ENCODE data around the gene MIEF2.

DNA sequence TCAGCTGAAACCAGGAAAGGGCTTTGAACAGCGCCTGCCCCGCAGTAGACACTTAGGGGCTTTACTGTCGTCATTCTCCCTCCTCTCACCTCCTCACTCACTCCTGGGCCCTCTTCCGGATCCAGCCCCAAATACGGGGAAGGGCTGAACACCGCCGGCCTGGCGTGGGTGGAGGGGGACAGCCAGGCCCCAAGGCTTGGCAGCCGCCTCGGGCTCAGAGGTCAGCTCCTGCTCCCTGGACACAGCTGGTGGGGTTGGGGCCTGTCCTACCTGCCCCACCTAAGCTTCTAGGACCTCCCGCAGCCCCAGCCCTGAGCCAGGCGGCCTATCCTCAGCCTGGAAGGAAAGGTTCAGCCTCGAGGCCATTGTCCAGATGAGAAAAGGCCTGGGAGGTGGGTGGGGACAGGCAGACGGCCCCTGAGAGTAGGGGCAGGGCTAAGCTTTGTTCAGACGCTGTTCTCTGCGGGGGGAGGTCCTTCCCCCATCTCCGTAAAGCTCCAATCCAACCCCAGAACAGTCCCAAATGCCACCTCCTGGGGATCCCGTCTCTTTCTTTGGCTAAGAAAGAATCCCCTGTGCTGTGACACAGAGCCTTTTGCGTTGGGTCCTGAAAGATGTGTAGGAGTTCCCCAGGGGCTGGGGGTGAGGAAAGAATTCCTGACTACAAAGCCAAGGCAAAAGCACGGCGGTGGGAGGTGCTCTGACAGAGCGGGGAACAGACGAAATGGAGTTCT lies 35.9 kb upstream of the MIEF2 start:
- TF ChIP-seq, protein P1, sequence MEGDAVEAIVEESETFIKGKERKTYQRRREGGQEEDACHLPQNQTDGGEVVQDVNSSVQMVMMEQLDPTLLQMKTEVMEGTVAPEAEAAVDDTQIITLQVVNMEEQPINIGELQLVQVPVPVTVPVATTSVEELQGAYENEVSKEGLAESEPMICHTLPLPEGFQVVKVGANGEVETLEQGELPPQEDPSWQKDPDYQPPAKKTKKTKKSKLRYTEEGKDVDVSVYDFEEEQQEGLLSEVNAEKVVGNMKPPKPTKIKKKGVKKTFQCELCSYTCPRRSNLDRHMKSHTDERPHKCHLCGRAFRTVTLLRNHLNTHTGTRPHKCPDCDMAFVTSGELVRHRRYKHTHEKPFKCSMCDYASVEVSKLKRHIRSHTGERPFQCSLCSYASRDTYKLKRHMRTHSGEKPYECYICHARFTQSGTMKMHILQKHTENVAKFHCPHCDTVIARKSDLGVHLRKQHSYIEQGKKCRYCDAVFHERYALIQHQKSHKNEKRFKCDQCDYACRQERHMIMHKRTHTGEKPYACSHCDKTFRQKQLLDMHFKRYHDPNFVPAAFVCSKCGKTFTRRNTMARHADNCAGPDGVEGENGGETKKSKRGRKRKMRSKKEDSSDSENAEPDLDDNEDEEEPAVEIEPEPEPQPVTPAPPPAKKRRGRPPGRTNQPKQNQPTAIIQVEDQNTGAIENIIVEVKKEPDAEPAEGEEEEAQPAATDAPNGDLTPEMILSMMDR (IDR thresholded peaks at IDR 0.05): no peak
- TF ChIP-seq EZH2 (IDR thresholded peaks at IDR 0.05; ENCODE audit: borderline replicate concordance, insufficient read depth, low read depth, low read length, poor library complexity, severe bottlenecking): no peak

Data from B cell (primary cell).